ENCODE data around the gene CEP44.

CEP44 gene

DNA sequence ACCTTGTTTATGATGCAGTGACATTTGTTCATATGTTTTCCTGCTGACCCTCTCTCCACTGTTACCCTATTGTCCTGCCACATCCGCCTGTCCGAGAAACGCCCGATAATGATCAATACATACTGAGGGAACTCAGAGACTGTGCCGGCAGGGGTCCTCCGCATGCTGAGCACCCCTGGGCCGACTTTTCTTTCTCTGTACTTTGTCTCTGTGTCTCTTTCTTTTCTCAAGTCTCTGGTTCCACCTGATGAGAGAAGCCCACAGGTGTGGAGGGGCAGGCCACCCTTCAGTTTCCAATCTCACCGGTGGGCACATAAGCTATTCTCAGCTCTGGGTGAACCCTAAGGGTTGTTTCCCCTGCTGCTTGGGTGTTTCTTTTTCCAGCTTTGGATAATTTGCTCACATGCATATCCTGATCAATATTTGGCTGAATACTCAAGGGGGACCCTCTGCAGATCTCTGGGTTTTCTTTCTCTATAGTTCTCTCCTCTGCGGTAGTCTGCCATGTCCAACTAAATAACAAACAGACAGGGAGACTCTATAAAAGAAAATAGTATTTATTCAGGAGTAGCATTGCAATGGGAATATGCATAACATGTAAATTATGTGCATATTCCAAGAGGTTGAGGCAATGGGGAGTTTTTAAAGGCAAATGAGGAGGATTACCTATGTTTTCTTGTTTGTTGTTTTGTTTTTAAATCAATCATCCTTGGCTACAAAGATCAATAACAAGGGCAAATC is 97.2 kb downstream of the CEP44 start:
- H3K4me3 ChIP-seq (ENCODE audit: low read depth, low read length) = no peak overlapping the region
- TF ChIP-seq, protein P1, sequence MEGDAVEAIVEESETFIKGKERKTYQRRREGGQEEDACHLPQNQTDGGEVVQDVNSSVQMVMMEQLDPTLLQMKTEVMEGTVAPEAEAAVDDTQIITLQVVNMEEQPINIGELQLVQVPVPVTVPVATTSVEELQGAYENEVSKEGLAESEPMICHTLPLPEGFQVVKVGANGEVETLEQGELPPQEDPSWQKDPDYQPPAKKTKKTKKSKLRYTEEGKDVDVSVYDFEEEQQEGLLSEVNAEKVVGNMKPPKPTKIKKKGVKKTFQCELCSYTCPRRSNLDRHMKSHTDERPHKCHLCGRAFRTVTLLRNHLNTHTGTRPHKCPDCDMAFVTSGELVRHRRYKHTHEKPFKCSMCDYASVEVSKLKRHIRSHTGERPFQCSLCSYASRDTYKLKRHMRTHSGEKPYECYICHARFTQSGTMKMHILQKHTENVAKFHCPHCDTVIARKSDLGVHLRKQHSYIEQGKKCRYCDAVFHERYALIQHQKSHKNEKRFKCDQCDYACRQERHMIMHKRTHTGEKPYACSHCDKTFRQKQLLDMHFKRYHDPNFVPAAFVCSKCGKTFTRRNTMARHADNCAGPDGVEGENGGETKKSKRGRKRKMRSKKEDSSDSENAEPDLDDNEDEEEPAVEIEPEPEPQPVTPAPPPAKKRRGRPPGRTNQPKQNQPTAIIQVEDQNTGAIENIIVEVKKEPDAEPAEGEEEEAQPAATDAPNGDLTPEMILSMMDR (IDR thresholded peaks at IDR 0.05; ENCODE audit: insufficient read depth, low read depth, low read length, missing control alignments) = no peak
- no peak for DNase-seq (ENCODE audit: low read depth)

DNA sequence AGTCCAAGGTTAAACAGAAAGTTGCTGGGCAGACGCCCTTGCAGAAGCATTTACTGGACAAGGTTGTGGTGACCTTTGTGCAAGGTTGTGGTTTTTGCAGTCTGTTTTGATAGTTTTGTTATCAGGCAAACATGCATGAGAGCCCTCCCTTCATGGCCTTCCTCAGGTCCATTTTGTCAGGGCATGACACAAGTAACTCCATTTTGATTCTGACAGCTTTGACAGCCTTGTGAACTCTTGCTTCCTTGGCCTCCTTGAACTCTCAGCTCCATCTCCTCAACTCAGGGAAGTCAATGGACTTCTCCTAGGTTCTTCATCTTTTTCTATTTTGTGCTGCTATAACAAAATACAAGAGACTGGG is 97.7 kb downstream of the CEP44 start:
- no peak for DNase-seq (ENCODE audit: low read depth)
- no peak overlapping the region for H3K4me3 ChIP-seq (ENCODE audit: low read depth, low read length)
- TF ChIP-seq, protein P1 (IDR thresholded peaks at IDR 0.05; ENCODE audit: insufficient read depth, low read depth, low read length, missing control alignments) = no peak

Data from GM12865 (cell line).